Occipital lobe (tissue), 2 donors: ENCODE results near the gene KRTAP10-10. TPM values are rescaled to one million over a fixed set of nuclear protein-coding genes. Genes with fewer than 3 reads are reported as not detected.
"Not testable (repeated sequence)": the region's sequence is repeated elsewhere in the genome, so short reads cannot be mapped to it uniquely, and the experiment has no call there.

Experiments
- DNase-seq: peaks from one replicate; lab custom pipeline; 2025; lab: John Stamatoyannopoulos, UW
- total RNA-seq: library from RNA; depleted of rRNA; stranded (reverse); fragments of >200 nt; gene quantifications from one replicate; pipeline ENCODE4 v1.2.3, GENCODE V29; 2014

KRTAP10-10 gene
- total RNA-seq, 1 donor from 2014 or later: not detected

DNA sequence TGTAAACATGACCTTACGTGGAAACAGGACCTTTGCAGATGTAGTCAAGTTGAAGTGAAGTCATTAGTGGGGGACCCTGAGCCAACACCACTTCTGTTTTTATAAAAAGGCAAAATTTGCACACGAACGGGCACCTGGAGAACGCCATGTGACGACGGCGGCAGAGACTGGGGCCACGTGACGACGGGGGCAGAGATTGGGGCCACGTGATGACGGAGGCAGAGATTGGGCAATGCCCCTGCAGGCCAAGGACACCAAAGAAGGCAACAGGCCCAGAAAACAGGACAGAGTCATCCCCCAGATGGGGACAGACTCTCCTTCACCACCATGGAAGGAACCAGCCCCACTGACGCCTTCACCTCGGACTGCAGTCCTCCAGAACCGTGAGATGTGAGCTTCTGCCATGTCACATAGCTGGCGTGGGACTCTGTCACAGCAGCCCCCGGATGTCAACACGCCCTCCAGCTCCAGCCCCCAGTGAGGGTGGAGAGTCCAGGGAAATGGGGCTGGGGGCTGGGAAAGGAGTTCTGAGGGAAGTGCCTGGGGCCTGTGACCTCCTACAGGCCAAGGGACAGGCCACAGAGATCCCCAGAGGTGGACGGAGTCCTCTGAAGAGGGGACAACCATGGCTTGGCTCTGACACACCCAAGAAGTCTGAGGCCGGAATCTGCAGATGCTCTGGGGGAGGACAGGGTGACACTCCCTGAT lies 13.3 kb downstream of the KRTAP10-10 start:
- DNase-seq: no peak

- no peak for DNase-seq
These were observed 14.0 kb downstream of the KRTAP10-10 start for GRCh38 chr21:44650973-44651675.

DNA sequence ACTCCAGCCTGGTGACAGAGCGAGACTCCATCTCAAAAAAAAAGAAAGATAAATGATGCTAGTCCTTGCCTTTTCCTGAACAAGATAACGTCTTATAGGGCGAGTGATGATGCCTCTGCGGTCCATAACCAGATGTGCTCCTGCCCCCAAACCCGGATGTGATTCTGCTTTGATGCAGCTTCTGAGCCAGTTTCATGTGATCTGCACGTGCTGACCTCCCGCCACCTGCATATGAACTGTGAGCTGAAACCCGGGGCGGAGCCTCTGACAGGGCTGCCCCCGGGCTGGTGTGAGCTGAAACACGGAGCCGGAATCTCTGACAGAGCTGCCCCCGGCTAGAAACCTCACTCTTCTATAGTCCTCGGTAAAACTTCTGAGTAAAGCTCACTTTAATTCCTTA lies 16.0 kb downstream of the KRTAP10-10 start:
- DNase-seq: no peak

DNA sequence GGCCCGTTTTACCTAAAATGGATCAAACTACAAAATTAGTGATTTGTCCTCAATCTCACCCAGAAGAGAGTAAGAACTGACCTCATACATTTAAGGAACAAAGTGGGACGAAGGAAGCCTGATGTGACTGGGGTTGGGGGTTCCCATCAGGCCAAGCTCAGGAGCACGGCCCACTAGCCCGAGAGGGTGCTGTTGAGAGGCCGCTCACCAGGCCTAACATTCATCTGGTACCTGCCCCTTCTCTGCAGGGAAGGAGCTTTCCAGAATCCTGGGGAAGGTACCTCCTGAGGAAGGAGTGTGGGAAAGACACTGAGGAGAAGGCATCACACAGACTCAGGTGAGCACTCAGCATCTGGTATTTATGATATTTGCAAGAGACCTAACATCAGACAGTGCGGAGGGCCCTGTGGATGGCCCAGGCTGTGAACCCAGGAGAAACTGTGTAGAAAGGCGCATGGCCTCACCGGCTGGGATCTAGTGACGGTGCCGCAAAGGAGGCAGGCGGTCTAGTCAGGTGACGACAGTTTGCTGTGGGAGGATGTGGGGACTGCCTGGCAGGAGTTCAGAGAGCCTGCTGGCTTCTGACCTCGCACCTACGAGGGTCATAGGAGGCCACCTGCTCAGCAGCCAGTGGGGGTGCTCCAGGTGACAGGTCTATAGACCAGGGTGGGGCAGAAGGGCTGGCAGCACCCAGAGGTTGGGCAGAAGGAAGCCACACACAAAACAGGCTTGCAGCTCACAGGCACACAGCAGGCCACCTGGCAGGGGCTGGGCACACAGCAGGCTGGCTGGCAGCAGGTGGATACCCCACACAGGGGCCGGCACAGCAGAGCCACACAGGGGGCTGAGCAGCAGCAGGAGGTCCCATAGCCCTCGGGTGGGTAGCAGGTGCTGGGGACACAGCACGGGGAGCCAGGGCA lies 16.8 kb downstream of the KRTAP10-10 start:
- no peak for DNase-seq

DNA sequence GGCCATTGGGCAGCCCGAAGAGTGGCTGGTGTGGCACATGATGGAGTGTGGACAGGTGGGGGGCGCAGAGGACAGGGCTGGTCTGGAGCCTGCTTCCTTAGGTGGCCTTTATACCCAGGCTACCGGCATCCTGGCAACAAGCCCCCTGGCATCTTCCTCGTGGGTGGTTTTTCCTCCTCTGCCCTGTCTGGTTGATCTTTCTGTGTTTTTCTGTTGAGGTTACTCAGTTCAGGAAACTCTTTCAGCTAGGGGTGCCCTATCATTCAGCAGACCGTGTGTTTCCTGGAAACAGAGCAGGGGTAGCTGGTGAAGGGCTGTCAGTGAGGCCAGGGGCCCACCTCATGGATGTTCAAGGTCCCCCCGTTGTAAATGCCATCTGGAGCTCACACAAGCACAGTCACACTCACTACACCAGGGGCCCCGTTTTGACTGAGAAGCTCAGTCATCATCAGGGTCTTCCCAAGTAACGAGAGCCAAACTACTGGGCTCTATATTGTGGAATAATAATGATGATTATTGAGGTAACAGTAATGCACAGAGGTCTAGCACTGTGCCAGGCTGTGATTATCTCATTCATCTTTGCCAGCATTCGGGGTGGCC lies 17.5 kb downstream of the KRTAP10-10 start, which contains the start of gene KRTAP12-4:
Gene KRTAP12-4, minus strand, starts transcription at position 84 of the 600 bp plus-strand sequence. Its CDS starts 45 bp downstream, at position 39.
- no peak for DNase-seq

DNA sequence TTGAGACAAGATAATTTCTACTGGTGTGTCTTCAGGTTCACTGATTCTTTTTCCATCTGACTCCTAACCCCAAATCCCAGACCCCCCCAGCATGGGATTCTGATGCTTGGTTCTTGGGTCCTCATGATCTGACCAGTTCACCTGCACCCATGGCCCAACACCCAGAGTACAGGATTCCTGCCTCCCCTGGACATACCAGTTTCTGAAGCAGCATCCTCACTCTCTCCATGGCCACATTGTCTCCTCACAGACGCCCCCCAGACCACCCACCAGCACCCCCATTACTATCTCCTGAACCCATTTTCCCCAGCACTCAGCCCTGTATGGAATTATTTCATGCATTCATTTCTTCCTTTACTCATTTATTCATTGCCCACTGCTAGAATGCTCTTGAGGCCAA lies 19.7 kb downstream of the KRTAP10-10 start:
- DNase-seq: no peak

DNA sequence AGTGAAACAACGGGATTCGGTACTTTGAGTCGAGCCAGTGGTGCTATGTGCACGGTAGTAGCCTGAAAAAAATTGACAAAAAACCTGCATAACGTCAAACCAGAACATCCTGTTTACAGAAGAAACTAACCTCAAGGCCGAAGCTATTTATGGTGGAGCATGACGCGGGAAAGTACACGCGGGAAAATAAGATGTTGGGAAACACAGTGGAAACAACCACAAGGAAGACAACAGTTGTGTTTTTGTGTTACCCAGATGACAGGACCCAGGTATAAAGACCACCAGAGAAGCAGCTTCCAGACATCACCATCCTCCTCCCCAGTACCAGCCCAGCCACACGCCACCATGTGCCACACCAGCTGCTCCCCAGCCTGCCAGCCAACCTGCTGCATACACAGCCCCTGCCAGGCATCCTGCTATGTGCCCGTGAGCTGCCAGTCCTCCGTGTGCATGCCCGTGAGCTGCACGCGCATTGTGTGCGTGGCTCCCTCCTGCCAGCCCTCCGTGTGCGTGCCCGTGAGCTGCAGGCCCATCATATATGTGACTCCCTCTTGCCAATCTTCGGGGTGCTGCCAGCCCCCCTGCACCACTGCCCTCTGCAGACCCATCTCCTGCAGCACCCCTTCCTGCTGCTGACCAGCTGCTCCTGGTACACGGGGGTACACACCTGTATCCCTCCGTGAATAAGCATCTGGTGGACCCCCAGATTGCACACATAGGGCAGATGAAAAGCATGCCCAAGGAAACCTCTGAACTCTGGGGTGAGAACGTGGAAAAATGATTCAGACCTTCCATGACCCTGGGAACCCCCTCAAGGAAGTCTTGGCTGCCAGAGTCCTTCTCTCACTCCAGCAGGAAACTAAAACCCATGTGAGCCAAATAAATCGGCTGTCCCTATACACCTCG lies 20.7 kb downstream of the KRTAP10-10 start, which contains the start of gene KRTAP12-3:
Gene KRTAP12-3, plus strand, starts transcription at position 298 of the 906 bp plus-strand sequence. Its CDS starts 48 bp downstream, at position 346.
- DNase-seq: no peak

DNA sequence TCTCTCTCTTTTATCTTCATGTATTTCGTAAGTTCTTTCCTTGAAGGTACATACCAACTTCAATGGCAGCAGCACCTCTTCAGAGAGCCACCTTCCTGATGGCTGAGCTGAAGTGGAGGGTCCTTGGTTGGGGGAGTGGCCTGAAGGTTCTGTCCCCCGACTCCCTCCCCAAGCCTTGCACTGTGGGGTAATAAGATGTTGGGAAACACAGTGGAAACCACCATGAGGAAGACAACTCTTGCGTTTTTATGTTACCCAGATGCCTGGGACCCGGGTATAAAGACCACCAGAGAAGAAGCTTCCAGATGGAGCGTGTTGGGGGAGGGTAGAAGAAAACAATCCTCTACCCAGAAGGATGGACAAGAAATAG lies 21.4 kb downstream of the KRTAP10-10 start:
- DNase-seq: no peak

- DNase-seq: no peak
These were observed 21.9 kb downstream of the KRTAP10-10 start for GRCh38 chr21:44658913-44659595.

DNA sequence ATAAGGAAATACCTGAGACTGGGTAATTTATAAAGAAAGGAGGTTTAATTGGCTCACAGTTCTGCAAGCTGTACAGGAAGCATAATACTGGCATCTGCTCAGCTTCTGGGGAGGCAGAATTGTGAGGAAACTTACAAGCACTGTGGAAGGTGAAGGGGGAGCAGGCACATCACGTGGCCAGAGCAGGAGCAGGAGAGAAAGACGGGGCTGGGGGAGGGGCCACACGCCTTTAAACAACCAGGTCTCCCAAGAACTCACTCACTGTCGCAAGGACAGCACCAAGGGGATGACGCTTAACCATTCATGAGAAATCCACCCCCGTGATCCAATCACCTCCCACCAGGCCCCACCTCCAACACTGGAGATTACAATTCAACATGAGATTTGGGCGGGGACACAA lies 24.4 kb downstream of the KRTAP10-10 start:
- not testable (repeated sequence) for DNase-seq

GRCh38 chr21:44664691-44665090 lies 27.5 kb downstream of the KRTAP10-10 start:
- DNase-seq: no peak

- no peak for DNase-seq
These were observed 29.5 kb downstream of the KRTAP10-10 start, which contains the start of gene KRTAP12-2 for GRCh38 chr21:44666401-44667320. TSS of gene KRTAP12-2 (minus strand) at chr21:44666927. CDS start at chr21:44666886, 41 bp downstream.

DNA sequence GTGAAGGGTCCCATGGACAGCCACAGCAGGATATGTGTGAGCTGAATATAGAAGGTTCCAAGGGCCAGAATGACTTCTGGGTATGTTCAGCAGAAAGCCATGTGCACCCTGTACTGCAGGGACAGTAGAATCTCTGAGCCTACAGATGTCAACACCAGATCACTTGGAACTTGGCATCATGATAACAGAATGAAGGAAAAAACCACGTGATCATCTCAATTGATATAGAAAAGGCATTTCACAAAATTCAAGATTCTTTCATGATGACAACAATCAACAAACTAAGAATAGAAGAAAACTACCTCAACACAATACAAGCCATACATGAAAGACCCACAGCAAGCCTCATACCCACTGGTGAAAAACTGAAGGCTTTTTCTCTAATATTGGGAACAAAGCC lies 30.5 kb downstream of the KRTAP10-10 start:
- no peak for DNase-seq

DNA sequence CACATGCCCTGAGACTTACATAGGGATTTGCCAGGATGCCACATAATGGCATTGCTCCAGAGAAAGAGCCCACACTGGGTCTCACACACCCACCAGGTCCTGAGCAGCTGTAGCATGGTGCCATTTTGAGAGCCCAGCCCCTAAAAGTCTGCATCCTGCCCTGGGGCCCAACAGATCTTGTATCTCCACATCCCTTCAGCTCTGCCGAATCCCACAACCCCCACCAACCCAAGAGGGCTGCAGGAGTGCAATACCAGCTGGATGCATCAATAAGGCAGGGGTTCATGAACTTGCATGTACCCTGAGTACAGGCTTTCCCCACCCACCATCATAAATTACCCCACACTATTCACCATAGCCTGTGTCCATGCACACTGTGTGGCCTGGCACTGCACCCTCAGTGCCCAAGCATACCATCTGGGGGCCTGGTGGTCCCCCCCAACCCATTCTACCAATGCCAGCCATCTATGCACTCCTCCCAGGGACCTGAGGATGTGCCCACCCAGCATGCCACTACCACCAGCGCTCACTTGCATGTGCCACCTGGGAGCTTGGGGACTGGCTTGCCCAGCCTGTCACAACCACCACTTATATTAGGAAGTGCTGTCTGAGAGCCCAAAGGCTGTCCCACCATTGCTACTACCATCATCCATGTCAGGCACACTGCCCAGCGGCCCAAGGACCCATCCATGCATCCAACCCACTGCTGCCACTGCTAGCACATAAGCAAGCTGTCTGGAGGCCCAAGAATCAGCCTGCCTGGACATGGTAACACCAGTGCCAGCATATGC lies 33.7 kb downstream of the KRTAP10-10 start:
- DNase-seq: no peak

- no peak for DNase-seq
These were observed 34.8 kb downstream of the KRTAP10-10 start for GRCh38 chr21:44671911-44672310.

DNA sequence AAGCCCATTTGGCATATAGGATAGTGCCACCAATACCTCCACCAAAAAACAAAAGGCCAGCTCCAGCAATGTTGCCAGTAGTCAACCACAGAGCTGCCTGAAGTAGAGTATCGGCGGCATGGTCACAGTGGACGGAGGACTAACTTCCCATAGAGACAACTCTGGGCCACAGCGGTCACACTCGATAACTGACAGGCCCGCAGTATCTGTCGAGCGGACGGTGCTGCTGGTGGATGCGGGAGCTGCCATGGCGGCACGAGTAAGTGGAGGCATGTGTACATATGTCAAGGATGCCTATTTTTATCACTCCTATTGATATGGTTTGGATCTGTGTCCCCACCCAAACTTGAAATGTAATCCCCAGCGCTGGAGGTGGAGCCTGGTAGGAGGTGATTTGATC lies 40.7 kb downstream of the KRTAP10-10 start:
- DNase-seq: no peak

- no peak for DNase-seq
These were observed 44.0 kb downstream of the KRTAP10-10 start for GRCh38 chr21:44681152-44681551.
